Mesenchymal stem cell (in vitro differentiated cells and primary cell): Measurements from ENCODE around the gene RERE.

ENCODE experiments used
- DNase-seq: peaks from one replicate; pipeline ENCODE4 v3.0.0-alpha.2; 2013
- H2AFZ ChIP-seq: one replicate; pipeline ENCODE4 v1.6.1; 2013; ENCODE audit warnings: low read depth, mild to moderate bottlenecking, control low read depth, inconsistent platforms, low read length, moderate library complexity
- H2AK5ac ChIP-seq: 2 replicates; pipeline ENCODE4 v1.6.1; 2013; ENCODE audit warnings: low read length, moderate library complexity, mild to moderate bottlenecking, inconsistent platforms; ENCODE audit not compliant: severe bottlenecking
- H2BK120ac ChIP-seq: one replicate; pipeline ENCODE4 v1.6.1; 2013; ENCODE audit warnings: low read depth, mild to moderate bottlenecking, inconsistent platforms, low read length, moderate library complexity
- H2BK12ac ChIP-seq, 2 experiments: one replicate each; pipeline ENCODE4 v1.6.1; 2013; ENCODE audit warnings: inconsistent platforms in 2 of 2, low read length in 2 of 2, mild to moderate bottlenecking in 2 of 2, moderate library complexity in 2 of 2, control low read depth in 1 of 2
- H2BK15ac ChIP-seq: one replicate; pipeline ENCODE4 v1.6.1; 2013; ENCODE audit warnings: mild to moderate bottlenecking, low read depth, inconsistent platforms; ENCODE audit not compliant: poor library complexity, severe bottlenecking
- H2BK5ac ChIP-seq: 2 replicates; pipeline ENCODE4 v1.6.1; 2013; ENCODE audit warnings: low read depth, mild to moderate bottlenecking, low read length, control low read depth, inconsistent platforms; ENCODE audit not compliant: poor library complexity, severe bottlenecking
- H3K14ac ChIP-seq, 2 experiments: one replicate each; pipeline ENCODE4 v1.6.1; 2013; ENCODE audit warnings: inconsistent platforms in 2 of 2, low read length in 2 of 2, control low read depth in 1 of 2, mild to moderate bottlenecking in 1 of 2, moderate library complexity in 1 of 2
- H3K18ac ChIP-seq, 2 experiments: one replicate each; pipeline ENCODE4 v1.6.1; 2013; ENCODE audit warnings: inconsistent platforms in 2 of 2, low read length in 2 of 2, control low read depth in 1 of 2, low read depth in 1 of 2, mild to moderate bottlenecking in 1 of 2
- H3K23ac ChIP-seq, 2 experiments: one replicate each; pipeline ENCODE4 v1.6.1; 2013; ENCODE audit warnings: inconsistent platforms in 2 of 2, low read length in 2 of 2, mild to moderate bottlenecking in 2 of 2, moderate library complexity in 2 of 2, control low read depth in 1 of 2
- H3K27ac ChIP-seq: 2 replicates; pipeline ENCODE4 v1.5.1; 2013; ENCODE audit warnings: mild to moderate bottlenecking, moderate library complexity, low read length, control low read depth, inconsistent platforms; ENCODE audit not compliant: poor library complexity, severe bottlenecking
- H3K27me3 ChIP-seq, 2 experiments: 2 replicates each; pipeline versions ENCODE4 v1.6.1 to v1.7.0; 2013; ENCODE audit warnings: low read length in 2 of 2, mild to moderate bottlenecking in 2 of 2, moderate library complexity in 2 of 2, control low read depth in 1 of 2, inconsistent platforms in 1 of 2; ENCODE audit not compliant: control insufficient read depth in 1 of 2, insufficient read depth in 1 of 2
- H3K36me3 ChIP-seq, 2 experiments: 2 replicates each; pipeline versions ENCODE4 v1.6.1 to v1.7.0; 2013; ENCODE audit warnings: low read length in 2 of 2, control low read depth in 1 of 2, inconsistent platforms in 1 of 2, low read depth in 1 of 2, mild to moderate bottlenecking in 1 of 2; ENCODE audit not compliant: insufficient read depth in 2 of 2, control insufficient read depth in 1 of 2
- H3K4ac ChIP-seq, 2 experiments: one replicate each; pipeline ENCODE4 v1.6.1; 2013; ENCODE audit warnings: inconsistent platforms in 2 of 2, low read length in 2 of 2, mild to moderate bottlenecking in 2 of 2, moderate library complexity in 2 of 2, control low read depth in 1 of 2, low read depth in 1 of 2
- H3K4me1 ChIP-seq: 2 replicates; pipeline ENCODE4 v1.6.1; 2013; ENCODE audit warnings: low read depth, low read length, control low read depth; ENCODE audit not compliant: control insufficient read depth, insufficient read depth
- H3K4me2 ChIP-seq: 2 replicates; pipeline ENCODE4 v1.6.1; 2013; ENCODE audit warnings: low read length, mild to moderate bottlenecking, inconsistent platforms; ENCODE audit not compliant: poor library complexity, severe bottlenecking
- H3K4me3 ChIP-seq, 2 experiments: 2 replicates each; pipeline versions ENCODE4 v1.5.1 to v1.7.0; 2013; ENCODE audit warnings: low read length in 2 of 2, mild to moderate bottlenecking in 2 of 2, control low read depth in 1 of 2, low read depth in 1 of 2; ENCODE audit not compliant: insufficient read depth in 1 of 2
- H3K79me1 ChIP-seq: replicated peaks from 2 replicates; pipeline ENCODE4 v1.6.1; 2013; ENCODE audit warnings: mild to moderate bottlenecking, control low read depth, low read length, inconsistent platforms; ENCODE audit not compliant: poor library complexity, severe bottlenecking
- H3K9ac ChIP-seq: 2 replicates; pipeline ENCODE4 v1.7.0; 2013; ENCODE audit warnings: mild to moderate bottlenecking, low read length, moderate library complexity
- H3K9me3 ChIP-seq: 2 replicates; pipeline ENCODE4 v1.7.0; 2013; ENCODE audit warnings: mild to moderate bottlenecking, low read length; ENCODE audit not compliant: control insufficient read depth
- H4K8ac ChIP-seq: one replicate; pipeline ENCODE4 v1.6.1; 2013; ENCODE audit warnings: inconsistent platforms, mild to moderate bottlenecking, low read length, moderate library complexity
- H4K91ac ChIP-seq: one replicate; pipeline ENCODE4 v1.6.1; 2013; ENCODE audit warnings: mild to moderate bottlenecking, low read length, inconsistent platforms
- WGBS: methylation state at CpG from one replicate; pipeline ENCODE4 v1.1.7; 2013; ENCODE audit warnings: mixed read lengths; 5-methylcytosine and 5-hydroxymethylcytosine counted together

The RERE gene

GRCh38 chr1:8365661-8366362, 451.6 kb downstream of the RERE start:
- no peak overlapping the region for H2AFZ ChIP-seq

GRCh38 chr1:8364528-8365442, 452.7 kb downstream of the RERE start:
- Histone ChIP-seq H2BK15ac (no peak overlapping the region), H3K27me3 (no peaks in the 10 kb centered on the region), H3K27ac (no peak overlapping the region), H4K8ac (no peak overlapping the region), H2BK5ac (no peak overlapping the region), H3K9ac (no peak overlapping the region), H3K14ac (no peak overlapping the region), H4K91ac (no peak overlapping the region), H2BK120ac (no peak overlapping the region), H2AK5ac (no peak overlapping the region), H2AFZ (no peak overlapping the region), H3K18ac (no peak overlapping the region), H3K4ac (no peak overlapping the region), H3K79me1 (peaks cover 59% of the 10 kb centered on the region), H3K36me3 (peaks cover 56 to 67% of the 10 kb centered on the region in 2 experiments), H2BK12ac (no peak overlapping the region), H3K4me1 (peaks cover 20% of the 10 kb centered on the region), H3K23ac (no peak overlapping the region), H3K9me3 (no peaks in the 10 kb centered on the region), H3K4me2 (no peak overlapping the region), H3K4me3 (no peak overlapping the region)
- 97% methylated on average over 29 of the region's 29 CpGs for WGBS
- DNase-seq, result no peak

More at GRCh38 chr1:8365661-8366362, 451.6 kb downstream of the RERE start:
- Histone ChIP-seq H2BK120ac (no peak overlapping the region), H3K79me1 (peaks cover 56% of the 10 kb centered on the region), H3K4me3 (no peak overlapping the region), H4K8ac (no peak overlapping the region), H2BK5ac (no peak overlapping the region), H3K36me3 (peaks cover 56% of the 10 kb centered on the region in 2 experiments), H3K27me3 (no peaks in the 10 kb centered on the region), H3K9ac (no peak overlapping the region), H2AK5ac (no peak overlapping the region), H3K4me2 (no peak overlapping the region), H3K23ac (peak overlapping the region in 1 of 2 experiments; percentile 27), H4K91ac (no peak overlapping the region), H3K27ac (no peak overlapping the region), H3K4ac (no peak overlapping the region), H3K9me3 (no peaks in the 10 kb centered on the region), H2BK15ac (no peak overlapping the region), H3K4me1 (peaks cover 22% of the 10 kb centered on the region), H2BK12ac (no peak overlapping the region), H3K14ac (no peak overlapping the region), H3K18ac (peak overlapping the region in 1 of 2 experiments; percentile 14)
- WGBS, result 94% methylated on average over 24 of the region's 24 CpGs
- DNase-seq, result no peak

- peaks cover 28% of the 10 kb centered on the region for H3K4me1 ChIP-seq
- no peak overlapping the region for H2BK15ac ChIP-seq
Measured at GRCh38 chr1:8363767-8364301, 453.6 kb downstream of the RERE start.

More at GRCh38 chr1:8363767-8364301, 453.6 kb downstream of the RERE start:
- H3K4me3 ChIP-seq, result no peak overlapping the region
- H2AFZ ChIP-seq, result no peak overlapping the region
- no peaks in the 10 kb centered on the region for H3K9me3 ChIP-seq
- H4K8ac ChIP-seq, result no peak overlapping the region
- no peak overlapping the region for H2BK5ac ChIP-seq
- no peak overlapping the region for H2BK120ac ChIP-seq
- 94% methylated on average over 18 of the region's 18 CpGs for WGBS
- no peak overlapping the region for H3K18ac ChIP-seq
- H2AK5ac ChIP-seq, result no peak overlapping the region
- H3K36me3 ChIP-seq, result peaks cover 65 to 76% of the 10 kb centered on the region in 2 experiments
- H3K23ac ChIP-seq, result no peak overlapping the region
- no peak for DNase-seq
- H3K79me1 ChIP-seq, result peaks cover 68% of the 10 kb centered on the region
- H3K27ac ChIP-seq, result no peak overlapping the region
- H3K4ac ChIP-seq, result no peak overlapping the region
- H3K9ac ChIP-seq, result no peak overlapping the region
- H3K14ac ChIP-seq, result no peak overlapping the region
- H2BK12ac ChIP-seq, result no peak overlapping the region
- H4K91ac ChIP-seq, result no peak overlapping the region
- H3K27me3 ChIP-seq, result no peaks in the 10 kb centered on the region
- no peak overlapping the region for H3K4me2 ChIP-seq
